Panc1 (cell line): ENCODE data around the gene RTL1. TPM values are rescaled to one million over a fixed set of nuclear protein-coding genes. Genes with fewer than 3 reads are reported as not detected.

Experiments used
- ATAC-seq: fragments of 200-7000 bp; cut with Tn5 transposase; 2 replicates; pipeline ENCODE4 v1.9.1; 2020; ENCODE audit warnings: mild to moderate bottlenecking, moderate library complexity
- BruUV-seq: library from RNA; stranded (reverse); fragments of 400-500 nt; replicated peaks from 2 replicates; lab custom pipeline; 2021; lab: Mats Ljungman, UMichigan
- CTCF ChIA-PET: fragments of 300-600 bp; sonication (Branson Sonifier 250); formaldehyde crosslinking; loops from one replicate; lab custom pipeline; 2022; ENCODE audit warnings: antibody characterized with exemption; lab: Charles Lee
- POLR2A ChIA-PET: fragments of 300-600 bp; sonication (Branson Sonifier 250); formaldehyde crosslinking; loops from one replicate; lab custom pipeline; 2022; ENCODE audit warnings: antibody characterized with exemption; lab: Charles Lee
- DNase-seq: peaks from one replicate; pipeline ENCODE4 v3.0.0-alpha.2; 2010; ENCODE audit warnings: low read depth, low spot score
- H3K27ac ChIP-seq: 2 replicates; pipeline ENCODE4 v1.5.1; 2011; ENCODE audit warnings: mild to moderate bottlenecking, low read length, inconsistent platforms
- H3K27me3 ChIP-seq: fragments of 200-500 bp; sonication (Bioruptor generic); 2 replicates; pipeline ENCODE4 v1.6.0; 2014; ENCODE audit warnings: low read length, inconsistent platforms; ENCODE audit not compliant: control insufficient read depth, insufficient read depth
- H3K36me3 ChIP-seq: fragments of 200-500 bp; sonication (Bioruptor generic); 2 replicates; pipeline ENCODE4 v1.5.1; 2014; ENCODE audit warnings: inconsistent platforms, mild to moderate bottlenecking, low read length, moderate library complexity; ENCODE audit not compliant: control insufficient read depth, insufficient read depth
- H3K4me1 ChIP-seq: 2 replicates; pipeline ENCODE4 v1.5.1; 2011; ENCODE audit warnings: inconsistent platforms, mild to moderate bottlenecking, low read length, moderate library complexity; ENCODE audit not compliant: control insufficient read depth, insufficient read depth
- H3K4me3 ChIP-seq, 2 experiments: 2 replicates each; pipeline ENCODE4 v1.5.1; 2011 to 2012; ENCODE audit warnings: low read depth in 2 of 2, low read length in 2 of 2, mild to moderate bottlenecking in 2 of 2, inconsistent platforms in 1 of 2, moderate library complexity in 1 of 2
- H3K9me3 ChIP-seq: fragments of 200-500 bp; sonication (Bioruptor generic); 2 replicates; pipeline ENCODE4 v1.5.1; 2014; ENCODE audit warnings: low read depth, mild to moderate bottlenecking, inconsistent platforms, low read length, moderate library complexity; ENCODE audit not compliant: control insufficient read depth, insufficient read depth
- POLR2AphosphoS5 ChIP-seq: IDR thresholded peaks from 2 replicates; pipeline ENCODE4 v1.6.1; 2012; ENCODE audit warnings: mild to moderate bottlenecking, low read depth, low read length, moderate library complexity
- REST ChIP-seq, 2 experiments: IDR thresholded peaks; 2 replicates each; pipeline ENCODE4 v1.6.1; 2011 to 2012; ENCODE audit warnings: low read depth in 2 of 2, control low read depth in 1 of 2, low read length in 1 of 2, mild to moderate bottlenecking in 1 of 2, moderate library complexity in 1 of 2; ENCODE audit not compliant: insufficient read depth in 1 of 2
- SIN3A ChIP-seq: IDR thresholded peaks from 2 replicates; pipeline ENCODE4 v1.6.1; 2012; ENCODE audit warnings: low read depth, mild to moderate bottlenecking, low read length, moderate library complexity, borderline replicate concordance; ENCODE audit not compliant: insufficient read depth
- TCF7L2 ChIP-seq: IDR thresholded peaks from 2 replicates; pipeline ENCODE4 v1.6.1; 2011; ENCODE audit warnings: mild to moderate bottlenecking, low read depth, low read length, inconsistent platforms
- in situ Hi-C: cut with HindIII; loops from 2 replicates; pipeline ENCODE4 v1.10.0; 2016; ENCODE audit warnings: low sequenced_read_pairs, low pct_unique_long_range_greater_than_20kb
- intact Hi-C: fragments of 100-400 bp; cut with micrococcal nuclease; formaldehyde crosslinking; loops from one replicate; pipeline ENCODE4 v1.10.0; 2022; ENCODE audit not compliant: unreplicated experiment
- total RNA-seq: library from RNA; stranded (reverse); gene quantifications from one replicate; pipeline ENCODE4 v1.2.1, GENCODE V29; 2021; ENCODE audit not compliant: unreplicated experiment
- TF ChIP-seq, protein P1 (sequence below): fragments of 450-650 bp; IDR thresholded peaks from 2 replicates; pipeline ENCODE4 v1.5.1; 2017; ENCODE audit warnings: mild to moderate bottlenecking

The RTL1 gene
- total RNA-seq, 1 experiment from 2014 or later = not detected

- H3K4me3 ChIP-seq = no peak overlapping the region
- no peaks in the 10 kb centered on the region for H3K9me3 ChIP-seq
- no peak for TF ChIP-seq REST (IDR thresholded peaks at IDR 0.05; ENCODE audit: insufficient read depth in 1 of 2, low read depth in 2 of 2, low read length in 1 of 2)
- TF ChIP-seq, protein P1, sequence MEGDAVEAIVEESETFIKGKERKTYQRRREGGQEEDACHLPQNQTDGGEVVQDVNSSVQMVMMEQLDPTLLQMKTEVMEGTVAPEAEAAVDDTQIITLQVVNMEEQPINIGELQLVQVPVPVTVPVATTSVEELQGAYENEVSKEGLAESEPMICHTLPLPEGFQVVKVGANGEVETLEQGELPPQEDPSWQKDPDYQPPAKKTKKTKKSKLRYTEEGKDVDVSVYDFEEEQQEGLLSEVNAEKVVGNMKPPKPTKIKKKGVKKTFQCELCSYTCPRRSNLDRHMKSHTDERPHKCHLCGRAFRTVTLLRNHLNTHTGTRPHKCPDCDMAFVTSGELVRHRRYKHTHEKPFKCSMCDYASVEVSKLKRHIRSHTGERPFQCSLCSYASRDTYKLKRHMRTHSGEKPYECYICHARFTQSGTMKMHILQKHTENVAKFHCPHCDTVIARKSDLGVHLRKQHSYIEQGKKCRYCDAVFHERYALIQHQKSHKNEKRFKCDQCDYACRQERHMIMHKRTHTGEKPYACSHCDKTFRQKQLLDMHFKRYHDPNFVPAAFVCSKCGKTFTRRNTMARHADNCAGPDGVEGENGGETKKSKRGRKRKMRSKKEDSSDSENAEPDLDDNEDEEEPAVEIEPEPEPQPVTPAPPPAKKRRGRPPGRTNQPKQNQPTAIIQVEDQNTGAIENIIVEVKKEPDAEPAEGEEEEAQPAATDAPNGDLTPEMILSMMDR = no peak
- no peak for TF ChIP-seq POLR2AphosphoS5
- no peak for TF ChIP-seq SIN3A
- TF ChIP-seq TCF7L2 = no peak
- no peak overlapping the region for H3K27ac ChIP-seq
- DNase-seq (no peak), ATAC-seq (no peak)
- H3K36me3 ChIP-seq = no peaks in the 10 kb centered on the region
- no peaks in the 10 kb centered on the region for H3K4me1 ChIP-seq
- ChIA-PET CTCF (no interaction called here), POLR2A (no interaction called here)
- in situ Hi-C loops (no loop called here), intact Hi-C loops (no loop called here)
- BruUV-seq = no TSS peak
- no peaks in the 10 kb centered on the region for H3K27me3 ChIP-seq
Observed at GRCh38 chr14:100881211-100882025, 22.1 kb downstream of the RTL1 start.

- no peak for ATAC-seq
- in situ Hi-C loops = no loop called here
- Histone ChIP-seq H3K36me3 (no peaks in the 10 kb centered on the region), H3K27ac (no peak overlapping the region), H3K27me3 (no peaks in the 10 kb centered on the region), H3K4me3 (no peak overlapping the region), H3K4me1 (no peaks in the 10 kb centered on the region), H3K9me3 (no peaks in the 10 kb centered on the region)
- intact Hi-C loops = no loop called here
- ChIA-PET POLR2A (no interaction called here), CTCF (no interaction called here)
- no peak for DNase-seq
- no TSS peak for BruUV-seq
- TF ChIP-seq TCF7L2 (no peak), REST (IDR thresholded peaks at IDR 0.05; ENCODE audit: insufficient read depth in 1 of 2, low read depth in 2 of 2, low read length in 1 of 2) (no peak)
Observed at GRCh38 chr14:100880271-100881101, 23.0 kb downstream of the RTL1 start.
